NCI-H128 (cell line): Measurements from ENCODE around the gene ITSN1.

ENCODE experiments used
- DNase-seq: peaks from one replicate; lab custom pipeline; 2025; ENCODE audit not compliant: unreplicated experiment; lab: John Stamatoyannopoulos, UW

Gene ITSN1

GRCh38 chr21:33802481-33802880 lies 160.2 kb downstream of the ITSN1 start:
- no peak for DNase-seq

DNA sequence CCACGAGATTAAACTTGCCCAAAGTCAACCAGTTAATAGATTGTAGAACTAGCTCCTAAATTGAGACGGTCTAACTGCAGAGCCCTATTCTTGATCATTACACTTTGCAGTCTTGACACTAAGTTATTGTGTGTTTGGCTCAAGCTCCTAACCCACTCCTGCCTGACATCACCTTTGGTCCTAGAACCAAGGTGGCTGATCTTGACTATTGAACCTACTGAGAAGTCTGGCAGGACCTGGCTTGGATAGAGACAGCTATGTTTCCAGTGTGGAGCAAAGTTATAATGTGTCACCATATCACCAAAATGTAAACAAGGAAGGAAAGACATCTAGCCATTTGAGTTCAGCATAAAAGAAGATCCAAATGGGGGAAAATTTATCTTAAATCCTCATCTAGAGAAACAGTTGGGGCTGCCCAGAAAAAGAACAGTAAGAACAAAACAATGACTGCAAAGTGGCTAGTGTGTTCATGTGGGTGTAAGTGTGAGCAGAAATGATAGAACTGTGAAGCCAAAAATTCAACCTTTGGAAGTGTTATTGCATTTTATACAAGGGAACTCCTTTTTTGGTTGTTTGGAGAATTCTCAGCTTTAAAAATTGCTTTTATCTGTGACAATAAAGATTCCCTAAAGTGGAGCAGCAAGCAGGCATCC lies 166.5 kb downstream of the ITSN1 start:
- no peak for DNase-seq

GRCh38 chr21:33810766-33811165 lies 168.5 kb downstream of the ITSN1 start:
- no peak for DNase-seq

- DNase-seq, result no peak
Observed at GRCh38 chr21:33811167-33812010, 169.1 kb downstream of the ITSN1 start.

- DNase-seq, result no peak
Observed at GRCh38 chr21:33813832-33814365, 171.6 kb downstream of the ITSN1 start.

- no peak for DNase-seq
Observed at GRCh38 chr21:33815143-33815707, 172.9 kb downstream of the ITSN1 start.

DNA sequence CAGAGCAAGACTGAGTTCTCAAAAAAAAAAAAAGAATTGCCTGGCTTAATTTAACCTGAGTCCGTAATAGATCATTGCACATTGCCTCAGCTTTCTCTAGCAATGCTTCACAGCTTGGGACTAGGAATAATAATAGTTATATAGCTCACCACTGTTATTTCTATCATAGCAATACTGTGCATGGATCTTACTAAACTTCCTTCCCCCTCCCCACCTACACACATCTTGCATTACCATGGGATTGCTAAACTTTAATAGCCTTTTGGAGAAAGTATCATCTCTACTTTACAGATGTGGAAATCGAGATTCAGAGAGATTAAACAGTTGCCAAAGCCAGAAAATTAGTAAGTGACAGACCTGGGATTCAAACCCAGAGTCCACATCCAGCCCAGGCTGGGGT lies 173.9 kb downstream of the ITSN1 start:
- no peak for DNase-seq

GRCh38 chr21:33817138-33817537 lies 174.8 kb downstream of the ITSN1 start:
- DNase-seq, result no peak

- peak; percentile 63 for DNase-seq
Observed at GRCh38 chr21:33817663-33818451, 175.6 kb downstream of the ITSN1 start.

DNA sequence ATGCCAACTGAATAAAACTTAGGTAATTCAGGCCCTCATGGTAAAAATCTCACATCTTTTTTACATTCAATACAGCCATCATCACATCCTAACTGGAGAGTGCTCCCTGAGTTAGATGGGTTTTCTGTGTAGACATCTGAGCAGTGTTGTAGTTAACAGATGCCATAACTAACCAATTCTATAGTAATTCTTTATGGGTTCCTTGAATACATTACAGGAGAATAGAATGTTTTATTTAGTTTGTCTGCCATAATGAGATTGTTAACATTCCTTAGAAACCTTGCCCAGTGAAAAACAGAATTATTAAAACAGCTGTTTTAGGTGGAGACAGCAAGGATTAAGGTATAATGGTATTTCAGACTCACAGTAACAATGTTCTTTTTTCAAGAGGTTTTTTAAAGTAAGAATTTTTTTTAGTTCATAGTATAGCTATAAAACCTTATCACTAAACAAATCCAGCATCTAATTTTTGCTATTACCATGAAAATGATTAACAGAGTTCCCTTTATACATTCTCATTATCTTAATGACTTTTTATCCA lies 178.0 kb downstream of the ITSN1 start:
- DNase-seq, result no peak

DNA sequence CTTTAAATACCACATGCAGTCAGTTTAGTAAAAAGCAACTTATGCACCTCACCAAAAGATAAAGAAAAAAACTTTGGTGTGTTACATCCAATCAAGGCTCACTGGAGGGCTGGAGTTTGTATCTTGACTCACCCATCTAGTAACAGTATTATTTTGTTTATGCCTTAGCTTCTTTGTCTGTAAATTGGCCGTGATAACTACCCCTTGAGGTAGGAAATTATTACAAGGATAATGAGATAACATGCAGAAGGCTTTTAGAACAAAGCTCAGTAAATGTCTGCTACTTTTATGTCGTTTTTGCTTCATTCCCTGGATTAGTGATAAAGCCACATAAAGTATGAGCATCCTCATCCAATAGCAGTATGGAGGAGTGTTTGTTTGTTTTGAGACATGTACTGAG lies 178.5 kb downstream of the ITSN1 start:
- DNase-seq, result no peak

DNA sequence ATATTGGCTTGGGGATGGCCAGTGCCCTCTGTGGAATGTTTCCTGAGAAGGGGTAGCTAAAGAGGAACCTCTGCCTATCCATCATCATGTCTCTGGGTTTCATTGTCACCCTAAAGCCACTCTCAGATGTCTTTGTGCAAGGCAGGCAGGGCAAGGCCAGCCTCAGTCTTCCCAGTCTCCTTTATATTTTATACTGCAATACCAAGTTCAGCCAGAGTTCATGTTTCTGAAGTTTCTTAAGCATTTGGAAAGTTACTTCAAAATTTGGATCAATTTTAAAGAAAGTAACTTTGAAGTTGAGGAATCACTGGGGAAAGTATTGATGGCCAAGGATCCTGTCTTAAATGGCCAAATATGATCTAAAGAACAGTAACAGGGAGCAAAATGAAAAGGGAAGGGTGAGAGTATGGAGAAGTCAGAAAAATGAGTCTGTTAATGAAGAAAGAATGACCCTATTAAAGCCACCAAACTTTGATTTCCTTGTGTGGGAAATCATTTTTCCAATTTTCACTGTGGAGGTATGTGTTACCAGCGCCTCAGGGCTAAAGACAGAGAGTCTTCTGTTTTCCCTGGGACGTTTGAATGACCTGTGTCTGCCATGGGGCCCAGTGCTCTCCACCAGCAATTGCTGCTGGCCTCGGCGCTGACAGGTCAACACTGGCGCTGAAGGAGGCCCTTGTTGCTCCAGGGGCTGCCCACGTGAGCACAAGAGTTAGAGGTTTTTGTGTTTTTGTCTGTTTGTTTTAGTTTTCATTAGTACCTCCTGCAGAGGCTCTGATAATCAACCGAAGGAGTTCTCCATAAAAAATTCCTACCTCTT lies 179.4 kb downstream of the ITSN1 start:
- no peak for DNase-seq

GRCh38 chr21:33824156-33824941 lies 182.0 kb downstream of the ITSN1 start:
- DNase-seq, result no peak

DNA sequence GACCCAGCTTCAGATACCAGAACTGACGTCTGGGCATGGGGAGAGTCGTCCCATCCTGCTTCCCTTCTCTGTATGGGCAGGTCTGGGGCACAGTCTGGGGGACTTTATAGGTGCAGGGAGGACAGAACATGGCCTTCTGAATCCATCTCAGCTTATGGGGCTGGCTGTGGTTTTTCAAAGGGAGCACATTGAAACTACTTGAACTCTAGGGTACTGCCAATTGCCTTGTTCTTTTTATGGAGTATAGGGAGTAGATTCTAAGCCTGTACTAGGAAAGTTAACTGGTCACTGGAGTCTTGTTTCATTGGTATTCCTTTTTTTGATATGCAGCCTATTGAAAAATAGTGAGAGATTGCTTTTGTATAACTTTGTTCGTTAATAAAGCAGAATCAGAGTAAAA lies 183.1 kb downstream of the ITSN1 start:
- DNase-seq, result no peak

DNA sequence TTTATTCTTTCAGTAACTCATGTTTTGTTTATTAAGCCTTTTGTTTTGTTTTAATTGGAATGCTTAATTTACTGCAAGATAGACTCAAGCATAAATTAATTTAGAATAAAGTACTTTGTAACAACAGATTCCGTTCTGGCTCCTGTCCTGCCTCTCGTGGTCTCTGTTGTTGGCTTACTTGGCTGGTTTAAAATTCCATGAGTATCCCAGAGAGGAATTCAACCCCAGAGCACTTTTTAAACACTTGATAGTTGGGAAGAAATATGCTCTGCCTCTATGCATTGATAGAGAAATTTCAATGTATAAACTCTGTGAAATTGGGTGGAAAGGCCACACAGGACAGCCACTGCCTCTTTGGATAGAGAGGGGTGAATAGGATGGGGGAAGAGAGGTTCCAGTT lies 183.6 kb downstream of the ITSN1 start:
- DNase-seq, result no peak

DNA sequence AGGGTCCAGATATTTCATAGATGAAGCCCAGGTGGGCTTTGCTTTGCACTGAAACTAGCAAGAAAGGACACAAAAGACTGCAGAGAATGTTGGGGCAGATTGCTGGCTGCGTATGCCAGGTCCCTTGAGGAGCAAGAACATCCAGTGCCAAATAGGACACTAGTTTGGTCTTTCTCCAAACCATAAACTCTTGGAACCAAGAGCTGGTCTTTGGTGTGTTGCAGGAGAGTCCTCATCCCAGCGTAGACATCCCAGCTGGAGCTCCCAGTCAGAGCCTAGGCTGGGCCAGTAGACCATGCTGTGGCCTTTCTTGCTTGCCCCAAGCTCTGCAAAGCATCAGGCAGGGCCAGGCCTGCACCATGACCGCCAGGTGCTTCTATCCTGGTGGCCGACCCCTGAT lies 185.8 kb downstream of the ITSN1 start:
- no peak for DNase-seq

DNA sequence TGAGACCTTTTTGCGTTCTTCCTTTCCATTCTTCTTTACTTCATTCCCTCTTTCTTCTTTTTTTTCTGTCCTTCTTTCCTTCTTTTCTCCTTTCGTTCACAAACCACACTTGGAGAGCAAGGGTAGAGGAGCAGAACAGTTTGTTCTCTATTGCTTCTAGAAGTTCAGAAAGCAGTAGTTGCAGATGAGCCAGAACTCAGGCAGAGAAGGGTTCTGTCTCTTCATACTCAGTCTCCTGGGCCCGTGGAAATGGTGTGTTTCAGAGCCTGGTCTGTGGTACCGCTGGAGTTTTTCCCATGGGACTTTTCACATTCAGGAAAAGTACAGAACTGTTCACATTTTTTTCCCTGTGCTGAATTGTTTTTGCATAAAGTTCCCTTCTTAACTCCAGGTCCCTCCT lies 186.3 kb downstream of the ITSN1 start:
- no peak for DNase-seq

GRCh38 chr21:33829844-33830243 lies 187.5 kb downstream of the ITSN1 start:
- DNase-seq, result no peak

GRCh38 chr21:33831962-33832659 lies 189.8 kb downstream of the ITSN1 start:
- DNase-seq, result no peak
